HG03103 (cell line): ENCODE data around the gene EIF2S1.
"Not testable (repeated sequence)": the region's sequence is repeated elsewhere in the genome, so short reads cannot be mapped to it uniquely, and the experiment has no call there.

Experiments used
- ATAC-seq: cut with Tn5 transposase; IDR thresholded peaks from one replicate; pipeline ENCODE4 v1.9.1; 2021; ENCODE audit warnings: low read depth; ENCODE audit not compliant: unreplicated experiment

The EIF2S1 gene

GRCh38 chr14:67410313-67410712, 50.2 kb downstream of the EIF2S1 start:
- no peak for ATAC-seq

DNA sequence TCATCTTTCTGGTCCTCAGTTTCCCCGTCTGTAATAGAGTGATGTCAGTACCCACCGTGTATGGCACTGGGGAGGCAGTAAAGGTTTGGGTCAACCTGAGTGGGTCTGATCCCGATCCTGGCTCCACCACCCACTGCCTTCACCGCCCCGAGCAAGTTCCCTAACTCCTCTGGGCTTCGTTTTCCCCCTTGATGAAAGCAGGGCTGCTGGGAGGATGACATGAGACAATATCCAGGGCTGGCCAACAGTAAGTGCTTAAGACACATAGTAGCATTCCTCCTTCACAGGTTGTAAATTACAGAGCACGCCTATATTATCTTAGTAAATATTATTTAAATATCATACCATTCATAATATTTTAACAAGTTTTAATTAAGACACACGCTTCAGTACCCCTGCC, 51.2 kb downstream of the EIF2S1 start:
- no peak for ATAC-seq

GRCh38 chr14:67411820-67412421, 51.8 kb downstream of the EIF2S1 start, which contains the start of gene PLEK2:
TSS of gene PLEK2 (minus strand) at chr14:67412165. CDS start at chr14:67412059, 106 bp downstream.
- ATAC-seq, result no peak

GRCh38 chr14:67413806-67414769, 54.0 kb downstream of the EIF2S1 start:
- ATAC-seq, result no peak

GRCh38 chr14:67415610-67416009, 55.5 kb downstream of the EIF2S1 start:
- ATAC-seq, result not testable (repeated sequence)

- ATAC-seq, result no peak
Measured at GRCh38 chr14:67416085-67416484, 56.0 kb downstream of the EIF2S1 start.

- ATAC-seq, result no peak
Measured at GRCh38 chr14:67416810-67417209, 56.7 kb downstream of the EIF2S1 start.

DNA sequence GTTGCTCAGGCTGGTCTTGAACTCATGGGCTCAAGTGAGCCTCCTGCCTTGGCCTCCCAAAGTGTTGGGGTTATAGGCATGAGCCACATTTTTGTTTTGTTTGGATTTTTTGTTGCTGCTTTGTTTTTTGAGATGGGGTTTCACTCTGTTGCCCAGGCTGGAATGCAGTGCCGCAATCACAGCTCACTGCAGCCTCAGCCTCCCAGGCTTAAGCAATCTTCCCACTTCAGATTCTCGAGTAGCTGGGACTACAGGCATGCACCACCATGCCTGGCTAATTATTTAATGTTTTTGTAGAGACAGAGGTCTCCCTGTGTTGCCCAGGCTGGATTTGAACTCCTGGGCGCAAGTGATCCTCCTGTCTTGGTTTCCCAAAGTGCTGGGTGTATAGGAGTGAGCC, 57.5 kb downstream of the EIF2S1 start:
- ATAC-seq, result no peak

GRCh38 chr14:67418401-67419191, 58.5 kb downstream of the EIF2S1 start:
- ATAC-seq, result no peak

GRCh38 chr14:67420102-67420739, 60.1 kb downstream of the EIF2S1 start:
- ATAC-seq, result no peak

- no peak for ATAC-seq
Measured at GRCh38 chr14:67421356-67422224, 61.5 kb downstream of the EIF2S1 start.

GRCh38 chr14:67423424-67423823, 63.3 kb downstream of the EIF2S1 start:
- no peak for ATAC-seq

- no peak for ATAC-seq
Measured at GRCh38 chr14:67424539-67424938, 64.4 kb downstream of the EIF2S1 start.

DNA sequence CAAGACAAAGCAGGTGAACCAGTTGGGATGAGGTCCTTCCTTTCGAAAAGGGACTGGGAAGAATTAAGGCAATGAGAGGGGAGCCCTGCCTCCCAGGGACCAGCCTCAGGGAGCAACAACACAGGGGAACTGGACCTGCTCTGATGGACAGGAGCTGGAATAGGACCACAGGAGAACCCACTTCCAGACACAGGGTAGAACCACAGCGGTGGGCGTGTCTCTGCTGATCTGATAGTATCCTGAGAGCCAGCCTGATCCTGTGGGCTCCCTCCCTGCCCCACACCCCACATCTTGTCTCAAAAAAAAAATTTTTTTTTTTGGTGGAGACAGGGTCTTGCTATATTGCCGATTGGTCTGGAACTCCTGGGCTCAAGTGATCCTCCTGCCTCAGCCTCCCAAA, 65.5 kb downstream of the EIF2S1 start:
- no peak for ATAC-seq

GRCh38 chr14:67426161-67426560, 66.0 kb downstream of the EIF2S1 start:
- ATAC-seq, result no peak

- ATAC-seq, result no peak
Measured at GRCh38 chr14:67426983-67427606, 67.0 kb downstream of the EIF2S1 start.

DNA sequence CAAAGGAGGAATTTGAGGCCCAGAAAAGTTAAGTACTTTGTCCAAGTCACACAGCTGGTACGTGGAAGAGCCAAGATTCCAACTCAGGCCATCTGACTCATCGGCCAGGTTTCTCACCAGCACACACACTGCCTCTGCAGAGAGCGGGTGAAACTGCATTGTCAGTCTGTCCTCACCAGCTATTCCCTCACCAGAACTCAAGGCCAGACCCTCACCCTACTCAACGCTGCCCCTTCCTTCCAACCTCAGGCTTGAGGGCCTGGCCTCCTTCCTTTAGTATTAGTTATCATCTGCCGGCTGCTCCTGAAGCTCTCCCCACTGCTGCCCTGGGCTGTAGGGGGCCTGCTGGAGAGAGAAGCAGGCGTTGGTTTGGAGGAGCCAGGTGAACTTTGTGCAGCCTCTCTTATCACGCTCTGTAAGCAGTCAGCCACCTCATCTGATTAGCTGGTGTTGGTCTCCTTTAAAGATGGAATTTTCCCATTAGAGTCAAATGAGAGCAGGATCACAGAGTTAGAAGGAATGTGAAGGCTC, 68.4 kb downstream of the EIF2S1 start:
- no peak for ATAC-seq

DNA sequence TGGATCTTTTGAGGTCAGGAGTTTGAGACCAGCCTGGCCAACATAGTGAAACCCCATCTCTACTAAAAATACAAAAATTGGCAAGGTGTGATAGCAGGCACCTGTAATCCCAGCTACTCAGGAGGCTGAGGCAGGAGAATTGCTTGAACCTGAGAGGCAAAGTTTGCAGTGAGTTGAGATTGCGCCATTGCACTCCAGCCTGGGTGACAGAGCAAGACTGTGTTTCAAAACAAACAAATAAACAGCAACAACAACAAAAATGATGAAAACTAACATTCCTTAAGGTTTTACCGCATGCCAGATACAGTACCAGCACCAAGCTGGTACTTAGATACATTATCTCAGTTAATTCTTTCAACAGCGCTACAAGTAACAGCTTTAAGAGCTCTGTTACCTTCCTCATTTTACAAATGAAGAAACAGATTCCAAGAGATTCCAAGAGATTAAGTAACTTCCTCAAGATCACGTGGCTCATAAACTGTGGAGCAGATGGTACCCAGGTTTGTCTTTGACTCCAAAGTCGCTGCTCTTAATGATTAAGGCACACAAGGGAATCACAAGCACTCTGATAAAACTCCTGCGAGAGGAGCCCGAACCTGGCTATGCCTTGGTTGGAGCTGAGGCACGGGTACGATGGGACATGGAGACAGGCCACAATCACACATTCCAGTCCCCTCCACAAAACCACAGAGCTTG, 69.5 kb downstream of the EIF2S1 start:
- no peak for ATAC-seq
